Activated naive CD8-positive, alpha-beta T cell treated with anti-CD3 and anti-CD28 coated beads, Interleukin-2, amount 50 U/mL, for 24 hours (primary cell): ENCODE data around the gene HLA-DQA1.

Experiments
- ATAC-seq: fragments of 150-1000 bp; cut with Tn5 transposase; one replicate; pipeline ENCODE4 v1.10.0; 2021
- DNase-seq: peaks from one replicate; pipeline ENCODE4 v3.0.0; 2021
- H3K27ac Mint-ChIP-seq: one replicate; pipeline ENCODE4 v1.8.0; 2021; ENCODE audit warnings: mild to moderate bottlenecking, mixed read lengths
- H3K27me3 Mint-ChIP-seq: one replicate; pipeline ENCODE4 v1.8.0; 2021; ENCODE audit warnings: mixed read lengths
- H3K36me3 Mint-ChIP-seq: one replicate; pipeline ENCODE4 v1.8.0; 2021; ENCODE audit warnings: low read depth, mixed read lengths
- H3K4me1 Mint-ChIP-seq: one replicate; pipeline ENCODE4 v1.8.0; 2021; ENCODE audit warnings: mixed read lengths
- H3K4me3 Mint-ChIP-seq: one replicate; pipeline ENCODE4 v1.8.0; 2021; ENCODE audit warnings: mild to moderate bottlenecking, moderate library complexity, mixed read lengths
- H3K9me3 Mint-ChIP-seq: one replicate; pipeline ENCODE4 v1.8.0; 2021; ENCODE audit warnings: mixed read lengths

Gene HLA-DQA1

DNA sequence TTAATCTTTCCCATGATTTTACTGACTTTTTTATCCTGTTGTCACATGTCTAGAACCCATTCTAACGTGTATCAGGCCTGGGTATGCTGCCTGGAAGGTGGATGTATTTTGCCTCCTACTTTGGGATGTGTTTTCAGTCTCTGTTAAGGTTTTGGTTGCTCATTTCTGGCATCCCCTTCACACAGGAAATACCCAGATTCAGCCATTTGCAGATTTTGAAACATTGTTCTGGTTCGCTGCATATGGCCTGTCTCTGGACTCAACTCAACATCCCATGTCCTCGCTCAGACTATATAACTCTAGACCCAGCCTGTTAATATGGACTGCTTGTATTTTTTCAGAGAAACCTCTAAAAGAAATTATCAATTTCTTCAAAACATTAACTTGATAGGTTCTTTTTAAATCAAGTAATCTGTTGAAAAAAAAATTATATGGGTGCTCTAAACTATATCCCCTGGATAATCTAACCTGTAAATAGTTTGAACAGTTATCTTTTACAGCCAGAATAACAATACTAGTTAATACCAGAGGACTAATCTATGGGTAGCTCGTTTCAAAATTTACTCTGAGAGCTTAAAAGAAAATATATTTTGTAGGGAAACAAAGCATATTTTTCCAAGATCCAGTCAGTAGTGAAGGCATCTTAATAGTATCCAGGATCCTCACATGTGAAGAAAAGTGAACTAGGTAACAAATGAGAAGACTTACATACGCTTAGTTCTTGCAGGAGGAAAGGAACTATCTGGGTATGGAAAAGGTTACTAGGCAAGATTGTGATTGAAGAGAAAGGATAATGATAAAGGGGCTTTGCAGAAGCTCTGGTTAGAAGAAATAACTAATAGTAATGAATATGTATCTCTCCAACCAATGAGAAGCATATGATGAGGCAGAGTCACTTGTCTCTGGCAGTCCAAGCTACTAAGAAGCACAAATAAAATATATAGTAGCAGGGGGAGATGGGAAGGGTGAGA is 52.6 kb downstream of the HLA-DQA1 start:
- H3K9me3 Mint-ChIP-seq, result no peaks in the 10 kb centered on the region
- no peak for ATAC-seq
- no peak for DNase-seq

GRCh38 chr6:32692019-32692418 is 54.8 kb downstream of the HLA-DQA1 start:
- Mint-ChIP-seq H3K36me3 (no peaks in the 10 kb centered on the region), H3K27me3 (peaks cover 9% of the 10 kb centered on the region), H3K4me3 (no peak overlapping the region), H3K9me3 (no peaks in the 10 kb centered on the region), H3K27ac (no peak overlapping the region), H3K4me1 (peaks cover 19% of the 10 kb centered on the region)
- DNase-seq (peak; percentile 51), ATAC-seq (peak; percentile 72)

More for the DNA sequence above, 52.6 kb downstream of the HLA-DQA1 start:
- peaks cover 41% of the 10 kb centered on the region for H3K4me1 Mint-ChIP-seq
- H3K4me3 Mint-ChIP-seq, result no peak overlapping the region
- peak overlapping the region; percentile 36 for H3K27ac Mint-ChIP-seq
- H3K36me3 Mint-ChIP-seq, result no peaks in the 10 kb centered on the region
- H3K27me3 Mint-ChIP-seq, result peaks cover 7% of the 10 kb centered on the region
